GM20431 (cell line): ENCODE results near the gene DLL4.

Source experiments
- in situ Hi-C: fragments of 300-500 bp; cut with MseI, MboI; formaldehyde crosslinking; loops from one replicate; pipeline ENCODE4 v1.15.0; 2020; ENCODE audit warnings: low sequenced_read_pairs; ENCODE audit not compliant: unreplicated experiment

DLL4 gene

DNA sequence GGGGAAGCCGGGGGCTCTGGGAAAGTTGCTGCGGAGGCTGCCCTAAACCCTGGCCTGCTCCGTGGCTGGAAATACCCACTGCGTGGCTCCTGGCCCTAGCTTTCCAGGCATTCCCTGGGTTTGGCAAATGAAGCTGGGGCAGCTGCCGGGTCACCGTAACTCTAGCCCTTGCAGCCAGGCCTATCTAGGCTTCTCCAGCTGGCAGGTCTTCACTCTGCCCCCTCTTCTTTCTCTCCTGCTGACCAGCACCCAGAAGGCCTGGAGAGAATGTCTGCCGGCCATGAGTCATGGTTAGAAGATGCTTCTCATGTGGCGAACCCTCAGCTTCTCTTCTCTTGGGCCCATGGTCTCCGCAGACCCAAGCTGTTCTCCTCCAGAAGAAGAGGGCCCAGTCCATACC, 5.6 kb upstream of the DLL4 start:
- in situ Hi-C loops: no loop called here

DNA sequence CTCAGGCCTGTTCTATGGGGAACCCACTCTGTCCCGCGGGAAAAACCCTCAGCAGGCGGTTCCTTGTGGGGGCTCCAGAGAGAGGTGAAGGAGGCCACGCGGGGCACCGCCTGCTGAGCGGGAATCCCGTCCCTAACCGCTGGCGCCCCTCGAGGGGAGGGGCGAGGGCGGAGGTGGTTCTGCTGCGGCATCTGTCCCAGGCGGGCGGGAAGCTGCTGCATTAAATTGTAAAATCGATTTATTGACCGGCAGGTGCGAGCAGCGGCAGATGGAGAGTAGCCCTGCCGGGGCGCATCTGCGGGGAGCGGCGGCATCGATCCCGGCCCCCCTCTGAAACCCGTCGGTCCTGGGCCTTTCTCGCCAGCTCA, 3.7 kb upstream of the DLL4 start:
- in situ Hi-C loops: no loop called here

DNA sequence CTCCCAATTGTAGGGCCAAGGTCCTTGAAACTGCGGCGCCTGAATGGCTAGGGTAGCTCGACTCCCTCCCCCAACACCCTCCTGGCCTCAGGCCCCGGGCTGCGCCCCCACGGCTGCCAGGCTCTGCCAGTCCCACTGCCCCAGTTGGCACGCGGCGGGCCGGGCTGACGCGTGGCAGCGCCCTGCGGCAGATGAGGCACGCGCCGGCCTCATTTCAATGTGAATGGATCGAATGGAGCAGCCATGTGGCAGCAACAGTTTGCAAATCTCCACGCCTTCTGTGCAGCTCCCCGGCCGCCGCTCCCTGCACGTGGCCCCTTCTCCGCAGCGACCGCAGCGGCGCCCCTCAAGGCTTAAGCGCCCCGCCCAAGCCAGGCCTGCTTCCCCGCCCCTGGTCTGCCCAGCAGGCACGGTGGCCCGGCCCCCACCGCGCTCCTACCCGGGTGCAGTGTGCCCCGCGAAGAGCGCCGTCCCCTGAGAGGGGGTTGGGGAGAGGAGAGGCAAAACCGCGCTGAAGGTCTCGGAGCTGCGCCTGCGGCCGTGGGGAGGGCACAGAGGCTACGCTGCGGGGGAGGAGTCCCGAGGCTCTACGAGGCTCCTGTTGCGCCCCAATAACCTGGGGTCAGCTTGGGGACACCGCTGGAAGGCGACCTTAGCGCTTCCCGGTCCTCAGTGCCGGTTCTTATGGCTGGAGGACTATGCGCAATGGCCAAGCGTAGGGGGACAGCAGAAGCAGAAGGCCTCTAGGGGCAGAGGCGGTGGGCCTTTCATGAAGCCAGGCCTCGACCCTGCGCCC, 3.1 kb upstream of the DLL4 start:
- in situ Hi-C loops: no loop called here

DNA sequence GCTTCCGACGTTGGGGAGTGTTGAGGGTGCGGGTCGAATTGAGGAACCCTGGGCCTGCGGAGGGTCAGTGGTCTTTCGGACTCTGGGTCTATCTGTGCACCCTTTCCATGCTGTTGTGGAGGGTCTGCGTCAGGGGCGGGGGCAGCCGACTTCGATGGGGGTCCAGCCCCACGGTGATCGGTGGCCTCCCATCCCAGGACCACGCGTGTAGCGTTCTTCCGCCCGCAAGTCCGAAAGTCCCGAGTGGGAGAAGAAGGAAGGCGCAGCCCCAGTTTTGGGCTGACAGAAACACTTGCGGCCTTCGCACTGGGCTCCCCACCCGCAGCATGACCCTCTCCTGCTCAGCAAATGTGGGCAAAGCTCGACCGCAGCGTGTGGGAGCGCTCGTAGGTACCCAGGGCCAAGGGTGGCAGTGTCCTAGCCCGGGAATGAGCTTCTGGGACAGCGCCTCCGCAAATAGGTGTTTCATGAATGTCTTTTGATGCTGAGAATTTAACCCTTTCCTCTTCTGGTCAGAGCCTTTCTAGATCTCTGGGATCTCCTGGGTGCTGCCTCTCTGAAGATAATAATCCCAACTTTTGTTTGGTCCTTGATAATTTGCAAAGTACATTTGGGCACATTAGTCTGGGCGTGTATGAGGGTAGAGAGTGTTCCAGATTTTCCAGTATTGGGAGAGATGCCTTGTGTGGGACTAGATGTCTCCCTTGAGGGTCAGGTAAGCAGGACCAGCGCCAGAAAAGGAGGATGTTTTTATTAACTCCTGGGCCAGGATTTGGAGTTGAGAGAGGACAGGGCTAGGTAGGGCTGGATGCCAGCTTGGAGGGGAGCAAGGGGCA, 2.3 kb upstream of the DLL4 start:
- in situ Hi-C loops: no loop called here

DNA sequence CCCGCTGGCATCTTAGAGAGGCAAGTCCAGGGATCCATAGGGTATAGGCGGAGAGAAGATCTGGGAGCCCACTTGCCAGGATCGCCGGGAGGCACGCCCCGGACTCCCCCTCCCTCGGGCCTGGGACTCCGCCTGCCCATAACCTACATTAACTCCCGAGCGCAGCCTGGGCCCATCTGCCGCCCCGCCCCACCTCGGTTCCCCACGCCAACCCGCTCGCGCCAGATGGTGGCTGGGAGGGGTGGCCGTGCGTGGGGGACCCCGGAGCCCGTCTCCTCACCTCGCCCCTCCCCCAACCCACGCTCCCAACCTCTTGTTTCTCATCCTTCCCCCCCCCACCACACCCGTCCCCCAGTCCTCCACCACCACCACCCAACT, 1.7 kb upstream of the DLL4 start:
- in situ Hi-C loops: no loop called here

DNA sequence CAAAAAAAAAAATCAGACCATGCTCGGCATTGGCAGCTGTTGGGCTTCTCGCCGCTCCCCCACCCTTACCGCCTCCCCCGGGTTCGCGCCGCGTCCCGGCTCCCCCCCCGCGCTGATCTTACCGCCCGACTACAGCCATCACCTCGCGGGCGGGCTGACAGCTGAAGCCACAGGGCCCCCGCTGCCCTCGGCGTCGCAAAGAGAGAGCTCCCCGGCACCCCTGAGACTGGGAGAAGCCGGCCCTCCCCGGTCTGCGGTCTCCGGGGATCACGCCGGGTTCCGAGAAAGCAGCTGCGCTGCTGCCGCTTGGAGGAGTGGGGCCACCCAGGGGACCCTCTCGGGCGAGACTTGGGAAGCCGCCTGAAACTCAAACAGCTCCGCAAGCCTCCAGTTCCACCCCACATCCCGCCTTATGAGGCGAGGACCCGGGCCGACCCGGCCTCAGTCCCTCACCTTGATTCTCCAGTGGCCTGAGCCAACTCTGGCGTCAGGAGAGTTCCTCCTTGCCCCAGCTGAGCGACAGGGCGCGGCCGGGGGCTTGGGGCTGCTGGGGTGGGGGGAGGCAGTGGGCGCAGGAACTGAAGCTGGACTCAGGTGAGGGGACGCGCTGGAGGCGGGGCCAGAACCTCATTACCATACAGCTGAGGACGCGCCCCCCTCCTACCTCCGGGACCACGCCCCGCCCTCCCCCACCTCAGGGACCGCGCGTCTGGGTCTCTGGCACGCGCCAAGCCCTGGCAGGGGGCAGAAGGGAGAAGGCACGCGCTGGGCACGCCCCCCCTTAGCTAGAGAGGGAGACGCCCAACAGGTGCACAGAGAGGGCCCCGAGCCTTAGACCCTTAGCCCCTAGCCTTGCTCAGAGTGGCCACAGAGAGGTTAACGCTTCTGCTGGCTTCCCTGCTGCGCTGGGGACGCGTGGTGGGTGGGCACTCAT, 1.0 kb upstream of the DLL4 start:
- in situ Hi-C loops: no loop called here

- in situ Hi-C loops: no loop called here
Observed at GRCh38 chr15:40929660-40930429, 705 bp downstream of the DLL4 start.

DNA sequence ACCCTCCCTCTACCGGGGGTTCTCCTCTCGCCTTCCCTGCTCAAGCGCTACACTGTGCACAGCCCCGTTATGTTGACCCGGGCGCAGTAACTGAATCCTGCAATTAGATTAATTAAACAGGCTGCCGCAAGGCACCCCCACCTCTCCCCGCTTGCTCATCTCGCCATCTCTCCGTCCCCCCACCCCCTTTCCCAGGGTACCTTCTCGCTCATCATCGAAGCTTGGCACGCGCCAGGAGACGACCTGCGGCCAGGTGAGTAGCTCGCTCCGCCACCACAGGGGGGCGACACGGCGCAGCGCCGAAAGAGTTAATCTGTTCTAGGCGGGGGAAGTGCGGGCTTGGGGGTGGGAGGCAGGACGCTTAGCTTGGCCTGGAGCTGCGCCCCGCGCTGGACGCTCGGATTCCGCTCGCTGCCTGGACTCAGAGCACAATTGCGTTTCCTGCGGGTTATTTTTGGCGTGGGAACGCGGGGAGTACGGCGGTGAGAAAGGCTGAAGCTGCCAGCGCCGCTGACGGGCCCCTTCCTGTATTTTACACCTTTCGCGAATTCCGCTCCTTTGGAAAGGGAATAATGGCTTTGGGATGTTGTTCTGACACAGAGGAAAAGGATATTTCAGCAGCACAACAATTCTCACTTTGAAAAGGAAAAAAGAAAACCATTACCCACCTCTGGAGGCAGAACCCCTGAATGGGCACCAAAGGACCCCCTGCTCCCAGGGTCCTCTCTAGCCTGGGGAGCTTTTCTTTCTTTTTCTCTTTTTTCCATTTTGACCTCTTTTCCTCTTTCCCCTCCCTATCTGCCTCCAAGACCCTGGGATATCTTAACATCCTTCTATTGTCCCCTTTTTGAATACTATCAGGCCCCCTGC, 1.5 kb downstream of the DLL4 start:
- in situ Hi-C loops: no loop called here

DNA sequence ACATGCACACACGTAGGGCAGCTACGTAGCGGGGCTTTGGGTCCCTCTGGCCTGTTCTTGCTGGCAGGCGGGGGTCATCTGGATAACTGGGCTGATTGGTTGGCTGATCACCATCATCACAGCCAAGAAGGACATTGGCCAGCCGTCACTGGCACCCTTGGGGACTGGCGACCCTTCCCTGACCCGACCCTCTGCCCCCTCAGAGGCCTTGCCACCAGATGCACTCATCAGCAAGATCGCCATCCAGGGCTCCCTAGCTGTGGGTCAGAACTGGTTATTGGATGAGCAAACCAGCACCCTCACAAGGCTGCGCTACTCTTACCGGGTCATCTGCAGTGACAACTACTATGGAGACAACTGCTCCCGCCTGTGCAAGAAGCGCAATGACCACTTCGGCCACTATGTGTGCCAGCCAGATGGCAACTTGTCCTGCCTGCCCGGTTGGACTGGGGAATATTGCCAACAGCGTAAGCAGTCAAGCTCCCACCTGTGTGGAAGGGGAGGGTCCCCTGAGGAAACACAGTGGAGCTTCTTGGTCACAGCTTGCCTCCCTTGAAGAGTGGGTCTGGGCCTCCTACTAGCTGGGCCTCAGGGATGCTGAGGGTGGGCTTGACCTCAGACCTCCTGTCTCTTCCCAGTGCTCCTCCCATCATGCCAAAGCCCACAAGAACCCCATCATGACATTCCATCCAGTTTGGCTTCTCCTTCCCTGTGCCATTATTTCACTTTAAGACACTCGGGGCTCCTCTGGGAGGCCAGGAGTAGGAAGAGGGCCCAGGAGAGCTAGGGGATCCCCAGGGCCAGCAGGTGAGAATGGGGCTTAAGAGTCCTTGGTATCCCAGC, 2.4 kb downstream of the DLL4 start:
- in situ Hi-C loops: no loop called here

DNA sequence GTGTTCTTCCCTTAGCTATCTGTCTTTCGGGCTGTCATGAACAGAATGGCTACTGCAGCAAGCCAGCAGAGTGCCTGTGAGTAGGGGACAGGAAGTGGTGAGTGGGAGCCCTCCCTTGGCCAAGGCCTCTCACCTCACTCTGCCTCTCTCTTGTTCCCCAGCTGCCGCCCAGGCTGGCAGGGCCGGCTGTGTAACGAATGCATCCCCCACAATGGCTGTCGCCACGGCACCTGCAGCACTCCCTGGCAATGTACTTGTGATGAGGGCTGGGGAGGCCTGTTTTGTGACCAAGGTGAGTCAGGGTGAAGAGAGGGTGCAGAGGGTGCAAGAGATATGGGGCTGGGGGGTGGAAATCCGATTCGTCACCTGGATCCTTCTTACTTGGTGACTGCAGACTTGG, 3.0 kb downstream of the DLL4 start:
- in situ Hi-C loops: no loop called here

GRCh38 chr15:40932649-40933516, 3.7 kb downstream of the DLL4 start:
- in situ Hi-C loops: no loop called here

DNA sequence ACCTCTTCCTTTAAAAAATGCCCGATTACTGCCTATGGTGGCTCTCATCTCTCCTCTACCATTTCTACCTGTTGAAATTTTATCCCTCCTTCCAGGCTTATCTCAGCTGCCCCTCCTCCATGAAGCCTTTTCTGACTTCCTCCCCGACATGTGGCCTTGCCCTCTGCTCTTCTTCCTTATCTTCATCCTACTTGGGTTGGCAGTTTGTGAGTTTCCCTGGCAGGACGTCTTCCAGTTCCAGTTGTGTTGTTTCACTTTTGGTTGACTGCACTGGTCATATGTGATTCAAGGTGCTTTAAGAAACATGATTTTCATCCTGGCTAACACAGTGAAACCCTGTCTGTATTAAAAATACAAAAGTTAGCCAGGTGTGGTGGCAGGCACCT, 4.4 kb downstream of the DLL4 start:
- in situ Hi-C loops: no loop called here

- in situ Hi-C loops: no loop called here
Observed at GRCh38 chr15:40934457-40934856, 5.3 kb downstream of the DLL4 start.

- in situ Hi-C loops: no loop called here
Observed at GRCh38 chr15:40936234-40936708, 7.1 kb downstream of the DLL4 start.

DNA sequence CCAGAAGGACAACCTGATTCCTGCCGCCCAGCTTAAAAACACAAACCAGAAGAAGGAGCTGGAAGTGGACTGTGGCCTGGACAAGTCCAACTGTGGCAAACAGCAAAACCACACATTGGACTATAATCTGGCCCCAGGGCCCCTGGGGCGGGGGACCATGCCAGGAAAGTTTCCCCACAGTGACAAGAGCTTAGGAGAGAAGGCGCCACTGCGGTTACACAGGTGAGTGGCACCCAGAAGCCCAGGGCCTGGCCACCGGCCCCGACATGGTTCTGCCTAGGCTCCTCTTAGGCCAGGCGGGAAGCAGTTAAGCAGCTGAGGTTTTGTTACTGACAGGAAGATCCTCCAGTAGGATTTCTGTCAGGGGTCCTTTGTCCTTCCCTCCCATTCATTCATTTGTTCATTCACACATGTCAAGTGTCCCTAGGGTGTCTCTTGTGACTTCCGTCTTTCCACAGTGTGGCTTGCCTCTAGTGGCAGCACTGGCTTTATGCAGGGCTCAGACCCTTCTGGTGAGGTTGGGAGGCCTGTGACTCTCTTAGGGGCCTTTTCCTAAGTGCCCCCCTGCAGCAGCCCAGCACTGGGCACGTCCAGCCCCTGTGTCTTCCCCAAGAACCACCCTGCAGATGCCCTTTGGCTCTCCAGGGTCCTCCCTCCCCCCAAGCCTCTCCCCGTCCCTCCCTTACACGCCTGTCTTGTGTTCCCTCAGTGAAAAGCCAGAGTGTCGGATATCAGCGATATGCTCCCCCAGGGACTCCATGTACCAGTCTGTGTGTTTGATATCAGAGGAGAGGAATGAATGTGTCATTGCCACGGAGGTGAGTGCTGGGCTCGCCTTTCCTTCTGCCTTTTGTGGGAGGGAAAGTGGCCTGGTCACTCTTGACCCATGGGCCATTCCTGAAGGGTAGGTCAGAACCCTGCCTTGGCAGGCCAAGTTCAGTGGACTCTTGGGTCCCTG, 7.8 kb downstream of the DLL4 start:
- in situ Hi-C loops: no loop called here
